GM12878 (cell line): ENCODE results near the gene MRPL46. TPM values are rescaled to one million over a fixed set of nuclear protein-coding genes. Genes with fewer than 3 reads are reported as not detected.

Experiments
- ATAC-seq: fragments of 200-7000 bp; cut with Tn5 transposase; 3 replicates; pipeline ENCODE4 v1.9.1; 2020; ENCODE audit warnings: mild to moderate bottlenecking, moderate library complexity
- BruUV-seq: library from RNA; stranded (reverse); fragments of 400-500 nt; replicated peaks from 2 replicates; lab custom pipeline; 2021; lab: Mats Ljungman, UMichigan
- CTCF ChIA-PET: fragments of 300-600 bp; sonication (Branson Sonifier 250); formaldehyde crosslinking; extraction: SDS; loops from one replicate; lab custom pipeline; 2021; ENCODE audit warnings: inconsistent platforms; lab: Yijun Ruan, JAX
- POLR2A ChIA-PET: fragments of 350-600 bp; formaldehyde crosslinking; extraction: SDS; loops from one replicate; lab custom pipeline; 2021; ENCODE audit warnings: inconsistent platforms; lab: Charles Lee
- RAD21 ChIA-PET: fragments of 300-600 bp; sonication (Branson Sonifier 250); formaldehyde crosslinking; loops from one replicate; lab custom pipeline; 2023; ENCODE audit warnings: antibody characterized with exemption; ENCODE audit not compliant: unreplicated experiment; lab: Charles Lee
- SMC1A ChIA-PET: fragments of 300-600 bp; sonication (Branson Sonifier 250); formaldehyde crosslinking; loops from one replicate; lab custom pipeline; 2023; ENCODE audit not compliant: unreplicated experiment, uncharacterized antibody; lab: Charles Lee
- DNase-seq: peaks from one replicate; pipeline ENCODE4 v3.0.0-alpha.2; 2011; ENCODE audit warnings: low read depth, low spot score
- FAIRE-seq: peaks from 3 replicates; lab custom pipeline; 2011; peaks lifted over from hg19 to GRCh38; lab: Jason Lieb, UNC
- H2AFZ ChIP-seq: 2 replicates; pipeline ENCODE4 v1.6.0; 2011; ENCODE audit warnings: low read depth, low read length, control low read depth; ENCODE audit not compliant: control insufficient read depth
- H3K27ac ChIP-seq: 2 replicates; pipeline ENCODE4 v1.5.1; 2011; ENCODE audit warnings: control low read depth; ENCODE audit not compliant: control insufficient read depth, insufficient read depth
- H3K27me3 ChIP-seq, 2 experiments: replicated peaks in 1 of 2; 2 replicates each; pipeline versions ENCODE4 v1.6.0 to v1.6.1; 2011; ENCODE audit warnings: low read length in 1 of 2; ENCODE audit not compliant: control insufficient read depth in 2 of 2, insufficient read depth in 2 of 2
- H3K36me3 ChIP-seq, 2 experiments: 2 replicates each; pipeline ENCODE4 v1.5.1; 2011; ENCODE audit warnings: low read length in 1 of 2; ENCODE audit not compliant: control insufficient read depth in 2 of 2, insufficient read depth in 2 of 2
- H3K4me1 ChIP-seq: 2 replicates; pipeline ENCODE4 v1.6.1; 2011; ENCODE audit warnings: mild to moderate bottlenecking, low read length, moderate library complexity, mixed read lengths; ENCODE audit not compliant: control insufficient read depth, insufficient read depth
- H3K4me2 ChIP-seq: 2 replicates; pipeline ENCODE4 v1.6.0; 2011; ENCODE audit warnings: control low read depth; ENCODE audit not compliant: control insufficient read depth, insufficient read depth
- H3K4me3 ChIP-seq: fragments of 200-600 bp; sonication (generic); 2 replicates; pipeline ENCODE4 v1.5.1; 2016
- H3K79me2 ChIP-seq: 2 replicates; pipeline ENCODE4 v1.6.0; 2011; ENCODE audit warnings: low read length; ENCODE audit not compliant: control insufficient read depth, insufficient read depth
- H3K9ac ChIP-seq: 2 replicates; pipeline ENCODE4 v1.8.0; 2011; ENCODE audit warnings: low read length, control low read depth, mixed read lengths; ENCODE audit not compliant: control insufficient read depth, insufficient read depth
- H3K9me3 ChIP-seq: replicated peaks from 3 replicates; pipeline ENCODE4 v1.5.1; 2011; ENCODE audit warnings: mild to moderate bottlenecking, low read length; ENCODE audit not compliant: control insufficient read depth, insufficient read depth
- H4K20me1 ChIP-seq: 2 replicates; pipeline ENCODE4 v1.6.0; 2011; ENCODE audit not compliant: control insufficient read depth, insufficient read depth
- BMI1 ChIP-seq: fragments of 450-650 bp; IDR thresholded peaks from 2 replicates; pipeline ENCODE4 v1.6.1; 2016; ENCODE audit warnings: mild to moderate bottlenecking, moderate library complexity, borderline replicate concordance
- ZNF622 ChIP-seq: fragments of 450-650 bp; IDR thresholded peaks from 2 replicates; pipeline ENCODE4 v1.6.1; 2017; ENCODE audit warnings: mild to moderate bottlenecking, inconsistent platforms
- WGBS: methylation state at CpG from one replicate; pipeline ENCODE4 v1.1.6; 2016; ENCODE audit warnings: low lambda C conversion rate; ENCODE audit not compliant: insufficient replicate concordance, insufficient coverage; ENCODE audit errors: missing lambda C conversion rate; 5-methylcytosine and 5-hydroxymethylcytosine counted together
- in situ Hi-C: fragments of 300-500 bp; cut with MboI; formaldehyde crosslinking; loops from 9 replicates; pipeline ENCODE4 v1.14.3; 2018; ENCODE audit warnings: mixed read lengths
- intact Hi-C: fragments of 100-400 bp; cut with micrococcal nuclease; formaldehyde crosslinking; loops from one replicate; pipeline ENCODE4 v1.14.2; 2022; ENCODE audit not compliant: unreplicated experiment
- polyA plus RNA-seq, 11 experiments: library from polyadenylated mRNA; depleted of rRNA in 4 of 11; unstranded in 6 of 11; stranded (reverse) in 5 of 11; fragments of >200 nt; fragmentation: Nextera tagmentation in 4 of 11; fragmentation: Illumina TruSeq in 1 of 11; extraction: Ambion mirVana in 4 of 11; extraction: Trizol in 1 of 11; gene quantifications; 1 replicate in 1 of 11; 2 replicates in 10 of 11; pipeline versions ENCODE4 v1.2.1 to v1.2.3, GENCODE V29; 2011 to 2016; ENCODE audit warnings: inconsistent platforms in 2 of 11, missing spikeins in 2 of 11, low read depth in 1 of 11
- total RNA-seq, 4 experiments: library from RNA; depleted of rRNA in 3 of 4; stranded (reverse); fragments of >200 nt in 3 of 4; fragmentation: Illumina TruSeq in 1 of 4; extraction: Trizol in 1 of 4; gene quantifications; 2 replicates each; pipeline versions ENCODE4 v1.2.1 to v1.2.3, GENCODE V29; 2013 to 2021
- TF ChIP-seq, protein P1 (sequence below): fragments of 450-650 bp; formaldehyde crosslinking; IDR thresholded peaks from 2 replicates; pipeline ENCODE4 v1.4.0; 2022; ENCODE audit warnings: mild to moderate bottlenecking, moderate library complexity

The MRPL46 gene
- total and polyA plus RNA-seq, 10 of the 15 experiments (the other 5 are each of a cell fraction or from before 2014, with no cell fraction given), result 37.4 to 96.7 (median 52.9) TPM

- TF ChIP-seq, protein P1, sequence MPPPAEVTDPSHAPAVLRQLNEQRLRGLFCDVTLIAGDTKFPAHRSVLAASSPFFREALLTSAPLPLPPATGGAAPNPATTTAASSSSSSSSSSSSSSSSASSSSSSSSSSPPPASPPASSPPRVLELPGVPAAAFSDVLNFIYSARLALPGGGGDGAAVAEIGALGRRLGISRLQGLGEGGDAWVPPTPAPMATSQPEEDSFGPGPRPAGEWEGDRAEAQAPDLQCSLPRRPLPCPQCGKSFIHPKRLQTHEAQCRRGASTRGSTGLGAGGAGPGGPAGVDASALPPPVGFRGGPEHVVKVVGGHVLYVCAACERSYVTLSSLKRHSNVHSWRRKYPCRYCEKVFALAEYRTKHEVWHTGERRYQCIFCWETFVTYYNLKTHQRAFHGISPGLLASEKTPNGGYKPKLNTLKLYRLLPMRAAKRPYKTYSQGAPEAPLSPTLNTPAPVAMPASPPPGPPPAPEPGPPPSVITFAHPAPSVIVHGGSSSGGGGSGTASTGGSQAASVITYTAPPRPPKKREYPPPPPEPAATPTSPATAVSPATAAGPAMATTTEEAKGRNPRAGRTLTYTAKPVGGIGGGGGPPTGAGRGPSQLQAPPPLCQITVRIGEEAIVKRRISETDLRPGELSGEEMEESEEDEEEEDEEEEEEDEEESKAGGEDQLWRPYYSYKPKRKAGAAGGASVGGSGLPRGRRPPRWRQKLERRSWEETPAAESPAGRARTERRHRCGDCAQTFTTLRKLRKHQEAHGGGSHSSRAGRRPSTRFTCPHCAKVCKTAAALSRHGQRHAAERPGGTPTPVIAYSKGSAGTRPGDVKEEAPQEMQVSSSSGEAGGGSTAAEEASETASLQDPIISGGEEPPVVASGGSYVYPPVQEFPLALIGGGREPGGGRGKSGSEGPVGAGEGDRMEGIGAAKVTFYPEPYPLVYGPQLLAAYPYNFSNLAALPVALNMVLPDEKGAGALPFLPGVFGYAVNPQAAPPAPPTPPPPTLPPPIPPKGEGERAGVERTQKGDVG (CRISPR knock-in tag), result no peak
Measured at GRCh38 chr15:88463870-88464532, 3.2 kb downstream of the MRPL46 start (continued).

- peaks cover 7 to 23% of the 10 kb centered on the region in 2 experiments for H3K36me3 ChIP-seq
- H3K27me3 ChIP-seq, result no peaks in the 10 kb centered on the region
- intact Hi-C loops (no loop called here), in situ Hi-C loops (no loop called here)
- ChIA-PET POLR2A (interaction anchor here (1.3 kb wide), 1 partner anchor 11 kb away, joined by 3 read pairs; the partner anchor contains the start of genes MRPL46 and MRPS11), CTCF (interaction anchor here (0.8 to 4.3 kb wide), 2 partner anchors 9 to 214 kb away, joined by 3 to 24 read pairs; partner anchors contain the start of genes MRPL46 and MRPS11), SMC1A (interaction anchor here (1.0 kb wide), 1 partner anchor 10 kb away, joined by 4 read pairs; the partner anchor contains the start of genes MRPL46 and MRPS11), RAD21 (no interaction called here)
- FAIRE-seq (no peak), DNase-seq (no peak), ATAC-seq (no peak)
- no peak overlapping the region for H3K4me2 ChIP-seq
- 73% methylated on average over 3 of the region's 3 CpGs for WGBS
- H3K4me1 ChIP-seq, result no peaks in the 10 kb centered on the region
- no peak overlapping the region for H3K27ac ChIP-seq
- no peak overlapping the region for H2AFZ ChIP-seq
- no peaks in the 10 kb centered on the region for H3K79me2 ChIP-seq
- no TSS peak for BruUV-seq
- no peak overlapping the region for H3K4me3 ChIP-seq
- TF ChIP-seq BMI1, result no peak
- no peak for TF ChIP-seq ZNF622
- no peaks in the 10 kb centered on the region for H3K9me3 ChIP-seq
- no peak overlapping the region for H3K9ac ChIP-seq
- H4K20me1 ChIP-seq, result no peaks in the 10 kb centered on the region; the same call in 1 of the 2 replicates
Measured at GRCh38 chr15:88456733-88457132, 10.5 kb downstream of the MRPL46 start.
